ENCODE measurements around the gene SETD2.

- TF ChIP-seq RARB (CRISPR knock-in tag; IDR thresholded peaks at IDR 0.05), result no peak
- TF ChIP-seq ZNF8 (CRISPR knock-in tag; IDR thresholded peaks at IDR 0.05), result no peak
Observed at GRCh38 chr3:47047069-47047468, 116.8 kb downstream of the SETD2 start.
